ENCODE data around the gene DDOST. TPM values are rescaled to one million over a fixed set of nuclear protein-coding genes. Genes with fewer than 3 reads are reported as not detected.
"Not testable (repeated sequence)": the region's sequence is repeated elsewhere in the genome, so short reads cannot be mapped to it uniquely, and the experiment has no call there.

DDOST gene
- total RNA-seq, 4 donors from 2014 or later, result 182 to 299 (median 238) TPM

- H3K27ac ChIP-seq, result no peak overlapping the region
- no peaks in the 10 kb centered on the region for H3K27me3 ChIP-seq
- DNase-seq, result no peak
- H3K4me3 ChIP-seq (replicated peaks in 1 of 3), result no peak overlapping the region
- no peaks in the 10 kb centered on the region for H3K36me3 ChIP-seq
- H3K9me3 ChIP-seq, result no peaks in the 10 kb centered on the region
- peaks cover 0 to 11% of the 10 kb centered on the region in 2 donors for H3K4me1 ChIP-seq
- WGBS, 2 donors, result 88 to 89% methylated on average over 6 of the region's 6 CpGs
- TF ChIP-seq, protein P1, sequence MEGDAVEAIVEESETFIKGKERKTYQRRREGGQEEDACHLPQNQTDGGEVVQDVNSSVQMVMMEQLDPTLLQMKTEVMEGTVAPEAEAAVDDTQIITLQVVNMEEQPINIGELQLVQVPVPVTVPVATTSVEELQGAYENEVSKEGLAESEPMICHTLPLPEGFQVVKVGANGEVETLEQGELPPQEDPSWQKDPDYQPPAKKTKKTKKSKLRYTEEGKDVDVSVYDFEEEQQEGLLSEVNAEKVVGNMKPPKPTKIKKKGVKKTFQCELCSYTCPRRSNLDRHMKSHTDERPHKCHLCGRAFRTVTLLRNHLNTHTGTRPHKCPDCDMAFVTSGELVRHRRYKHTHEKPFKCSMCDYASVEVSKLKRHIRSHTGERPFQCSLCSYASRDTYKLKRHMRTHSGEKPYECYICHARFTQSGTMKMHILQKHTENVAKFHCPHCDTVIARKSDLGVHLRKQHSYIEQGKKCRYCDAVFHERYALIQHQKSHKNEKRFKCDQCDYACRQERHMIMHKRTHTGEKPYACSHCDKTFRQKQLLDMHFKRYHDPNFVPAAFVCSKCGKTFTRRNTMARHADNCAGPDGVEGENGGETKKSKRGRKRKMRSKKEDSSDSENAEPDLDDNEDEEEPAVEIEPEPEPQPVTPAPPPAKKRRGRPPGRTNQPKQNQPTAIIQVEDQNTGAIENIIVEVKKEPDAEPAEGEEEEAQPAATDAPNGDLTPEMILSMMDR (IDR thresholded peaks at IDR 0.05), result no peak
- TF ChIP-seq POLR2A (IDR thresholded peaks at IDR 0.05), result no peak
- intact Hi-C loops (cut with DNase I), result no loop called here
Measured at GRCh38 chr1:20609541-20609940, 51.6 kb downstream of the DDOST start.

DNA sequence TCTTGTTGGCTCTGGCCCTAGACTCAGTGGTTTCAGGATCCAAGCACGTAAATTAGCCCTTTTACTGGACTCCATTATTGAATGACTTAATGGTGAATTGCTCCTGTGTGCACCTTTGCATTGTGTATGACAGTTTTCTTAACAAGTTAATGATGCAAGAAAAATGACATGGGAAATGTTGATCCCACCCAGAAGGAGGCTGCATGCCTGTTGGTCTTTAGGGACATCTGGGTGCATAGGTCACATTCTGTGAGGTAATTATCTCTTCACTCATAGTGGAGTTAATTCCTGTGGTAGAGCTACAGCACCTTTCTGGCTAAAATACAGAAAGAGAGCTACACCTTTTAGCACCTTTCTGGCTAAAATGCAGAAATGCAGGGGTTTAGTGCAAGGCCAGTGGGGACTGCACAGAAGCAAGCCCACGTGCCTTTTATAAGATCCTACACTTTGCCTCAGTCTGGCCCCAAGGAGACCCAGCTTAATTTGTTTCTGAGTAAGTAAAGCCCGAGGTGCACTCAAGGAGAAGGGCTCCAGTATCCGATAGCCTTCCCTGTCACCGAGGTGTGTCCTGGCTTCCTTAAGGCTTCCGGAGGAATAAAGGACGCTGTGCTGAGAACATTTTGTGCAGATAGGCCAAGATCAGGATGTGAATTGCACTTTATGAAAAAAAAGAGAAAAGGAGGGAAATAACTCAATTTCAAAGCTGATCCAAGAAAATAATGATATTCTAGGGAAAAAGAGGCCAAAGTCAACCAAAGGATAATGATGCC, 54.2 kb downstream of the DDOST start:
- H3K27ac ChIP-seq, result peak overlapping the region in 1 of 3 donors; percentile 33
- H3K36me3 ChIP-seq; intact Hi-C loops (cut with DNase I); H3K4me1 ChIP-seq; H3K4me3 ChIP-seq (replicated peaks in 1 of 3); H3K27me3 ChIP-seq; DNase-seq; H3K9me3 ChIP-seq: not testable (repeated sequence)
- 50 to 67% methylated on average over 7 of the region's 7 CpGs for WGBS, 2 donors

- WGBS, 2 donors, result 92 to 96% methylated on average over 7 of the region's 7 CpGs
- TF ChIP-seq, protein P1 (IDR thresholded peaks at IDR 0.05), result no peak
- TF ChIP-seq POLR2A (IDR thresholded peaks at IDR 0.05), result no peak
- no peaks in the 10 kb centered on the region for H3K27me3 ChIP-seq
- no peaks in the 10 kb centered on the region for H3K9me3 ChIP-seq
- intact Hi-C loops (cut with DNase I), result no loop called here
- H3K4me1 ChIP-seq, result no peaks in the 10 kb centered on the region
- no peak overlapping the region for H3K4me3 ChIP-seq (replicated peaks in 1 of 3)
- no peak overlapping the region for H3K27ac ChIP-seq
- no peaks in the 10 kb centered on the region for H3K36me3 ChIP-seq
- no peak for DNase-seq
Measured at GRCh38 chr1:20604678-20605077, 56.5 kb downstream of the DDOST start.

DNA sequence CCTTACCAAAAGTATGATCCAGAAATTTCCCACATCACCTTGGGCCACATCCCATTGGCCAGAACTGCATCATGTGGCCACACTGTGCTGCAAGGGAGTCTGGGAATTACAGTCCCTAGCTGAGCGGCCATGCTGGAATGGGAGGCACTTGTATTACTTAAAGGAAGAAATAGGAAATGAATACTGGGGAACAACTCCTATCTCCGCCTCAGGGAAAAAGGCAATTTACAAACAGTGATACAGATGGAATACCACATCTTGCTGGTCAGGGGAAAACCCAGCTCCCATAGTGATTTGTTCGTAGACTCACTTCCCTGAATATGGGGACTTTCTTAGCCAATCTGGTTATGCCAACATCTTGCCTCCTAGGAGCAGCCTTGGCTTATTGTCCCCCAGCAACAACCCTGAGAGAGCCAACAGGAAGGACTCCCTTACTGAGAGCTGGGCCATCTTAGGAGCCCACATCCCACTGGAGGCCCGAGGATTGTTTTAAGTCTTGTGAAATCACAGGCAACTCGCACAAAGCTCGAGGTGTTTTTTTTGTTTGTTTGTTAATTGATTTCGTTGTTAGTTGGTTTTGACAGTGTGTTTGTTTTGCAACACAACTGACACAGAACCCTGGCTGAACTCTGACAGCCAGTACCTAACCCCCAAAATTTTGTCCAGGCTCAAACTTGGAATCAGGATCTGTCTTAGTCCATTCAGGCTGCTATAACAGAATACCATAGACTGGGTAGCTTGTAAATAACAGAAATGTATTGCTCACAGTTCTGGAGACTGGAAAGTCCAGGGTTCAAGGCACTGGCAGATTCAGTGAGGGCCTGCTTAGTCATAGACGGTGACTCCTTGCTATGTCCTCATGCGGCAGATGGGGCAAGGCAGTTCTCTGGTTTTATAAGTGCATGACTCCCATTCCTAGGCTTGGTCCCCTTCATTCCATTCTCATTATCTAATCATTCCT, 57.4 kb downstream of the DDOST start:
- Histone ChIP-seq H3K27me3 (no peaks in the 10 kb centered on the region), H3K4me3 (replicated peaks in 1 of 3) (no peak overlapping the region), H3K9me3 (no peaks in the 10 kb centered on the region), H3K36me3 (no peaks in the 10 kb centered on the region), H3K27ac (no peak overlapping the region), H3K4me1 (no peaks in the 10 kb centered on the region)
- TF ChIP-seq, protein P1 (IDR thresholded peaks at IDR 0.05), result no peak
- no peak for TF ChIP-seq POLR2A (IDR thresholded peaks at IDR 0.05)
- DNase-seq, result no peak
- 81 to 84% methylated on average over 9 of the region's 9 CpGs for WGBS, 2 donors
- intact Hi-C loops (cut with DNase I), result no loop called here

GRCh38 chr1:20602851-20603450, 58.2 kb downstream of the DDOST start:
- no peak for DNase-seq
- no peaks in the 10 kb centered on the region for H3K27me3 ChIP-seq
- peaks cover 0 to 7% of the 10 kb centered on the region in 2 donors for H3K4me1 ChIP-seq
- no peak for TF ChIP-seq POLR2A (IDR thresholded peaks at IDR 0.05)
- TF ChIP-seq, protein P1 (IDR thresholded peaks at IDR 0.05), result no peak
- H3K36me3 ChIP-seq, result no peaks in the 10 kb centered on the region
- intact Hi-C loops (cut with DNase I), result no loop called here
- WGBS, 2 donors, result 96 to 98% methylated on average over 4 of the region's 4 CpGs
- H3K4me3 ChIP-seq (replicated peaks in 1 of 3), result no peak overlapping the region
- no peak overlapping the region for H3K27ac ChIP-seq
- H3K9me3 ChIP-seq, result no peaks in the 10 kb centered on the region
